ENCODE results near the gene CNDP1. TPM values are rescaled to one million over a fixed set of nuclear protein-coding genes. Genes with fewer than 3 reads are reported as not detected.

CNDP1 gene
- total RNA-seq, 1 donor from 2014 or later: not detected

DNA sequence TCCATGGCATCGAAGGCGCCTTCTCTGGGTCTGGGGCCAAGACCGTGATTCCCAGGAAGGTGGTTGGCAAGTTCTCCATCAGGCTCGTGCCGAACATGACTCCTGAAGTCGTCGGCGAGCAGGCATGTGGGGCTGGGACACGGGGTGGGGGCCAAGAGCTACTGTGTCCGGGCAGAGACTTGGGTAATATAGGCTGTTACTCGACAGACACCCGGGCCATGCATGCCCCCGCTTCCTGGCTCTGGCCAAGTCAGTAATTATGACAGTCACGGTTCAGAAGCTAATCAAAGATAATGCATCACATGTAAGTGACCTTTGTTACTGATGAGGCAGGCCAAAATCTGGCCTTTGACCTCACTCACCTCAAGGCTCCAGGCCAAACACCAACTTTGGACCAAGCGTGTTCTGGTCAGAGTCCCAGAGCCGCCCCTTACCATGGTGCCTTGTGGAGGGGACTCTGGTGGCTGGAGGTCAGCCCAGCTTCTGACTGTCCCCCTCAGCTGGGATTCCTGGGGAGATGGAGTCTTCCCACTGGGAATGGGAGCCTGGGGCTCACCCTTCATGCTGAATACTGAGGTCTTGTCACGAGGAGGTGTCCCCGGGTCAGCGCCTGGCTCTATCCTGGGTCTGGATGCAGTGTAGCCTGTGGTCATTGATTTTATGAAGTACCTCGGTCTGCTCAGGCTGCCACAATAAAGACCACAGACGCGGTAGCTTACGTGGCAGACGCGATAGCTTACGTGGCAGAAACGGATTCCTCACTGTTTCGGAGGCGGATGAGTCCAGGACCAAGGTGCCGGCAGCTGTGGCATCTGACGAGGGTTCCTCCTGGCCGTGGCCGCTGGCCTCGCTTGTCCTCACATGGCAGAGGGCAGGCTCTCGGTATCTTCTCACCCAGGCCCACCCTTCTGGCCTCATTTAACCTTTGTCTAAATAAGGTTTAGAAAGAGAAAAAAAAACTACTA, 17.7 kb upstream of the CNDP1 start:
- no peaks in the 10 kb centered on the region for H3K4me1 ChIP-seq (ENCODE audit: insufficient read depth, low read length)
- DNase-seq (ENCODE audit: low read depth) (no peak), FAIRE-seq (no peak)
- H3K4me2 ChIP-seq (ENCODE audit: low read length): no peak overlapping the region
- H3K27ac ChIP-seq (ENCODE audit: low read depth, low read length): no peak overlapping the region
- TF ChIP-seq, protein P1, sequence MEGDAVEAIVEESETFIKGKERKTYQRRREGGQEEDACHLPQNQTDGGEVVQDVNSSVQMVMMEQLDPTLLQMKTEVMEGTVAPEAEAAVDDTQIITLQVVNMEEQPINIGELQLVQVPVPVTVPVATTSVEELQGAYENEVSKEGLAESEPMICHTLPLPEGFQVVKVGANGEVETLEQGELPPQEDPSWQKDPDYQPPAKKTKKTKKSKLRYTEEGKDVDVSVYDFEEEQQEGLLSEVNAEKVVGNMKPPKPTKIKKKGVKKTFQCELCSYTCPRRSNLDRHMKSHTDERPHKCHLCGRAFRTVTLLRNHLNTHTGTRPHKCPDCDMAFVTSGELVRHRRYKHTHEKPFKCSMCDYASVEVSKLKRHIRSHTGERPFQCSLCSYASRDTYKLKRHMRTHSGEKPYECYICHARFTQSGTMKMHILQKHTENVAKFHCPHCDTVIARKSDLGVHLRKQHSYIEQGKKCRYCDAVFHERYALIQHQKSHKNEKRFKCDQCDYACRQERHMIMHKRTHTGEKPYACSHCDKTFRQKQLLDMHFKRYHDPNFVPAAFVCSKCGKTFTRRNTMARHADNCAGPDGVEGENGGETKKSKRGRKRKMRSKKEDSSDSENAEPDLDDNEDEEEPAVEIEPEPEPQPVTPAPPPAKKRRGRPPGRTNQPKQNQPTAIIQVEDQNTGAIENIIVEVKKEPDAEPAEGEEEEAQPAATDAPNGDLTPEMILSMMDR (IDR thresholded peaks at IDR 0.05; ENCODE audit: insufficient read depth, low read depth, low read length): no peak
- TF ChIP-seq EZH2 (IDR thresholded peaks at IDR 0.05; ENCODE audit: insufficient read depth, low read length): no peak
- no peaks in the 10 kb centered on the region for H3K79me2 ChIP-seq (ENCODE audit: insufficient read depth, low read length)
- no peak overlapping the region for H3K4me3 ChIP-seq (ENCODE audit: insufficient read depth, low read depth, low read length)
- H3K9ac ChIP-seq (ENCODE audit: low read length): no peak overlapping the region
- peaks cover 7% of the 10 kb centered on the region for H4K20me1 ChIP-seq (ENCODE audit: insufficient read depth, low read length)
- H3K36me3 ChIP-seq (ENCODE audit: insufficient read depth, low read length): peaks cover 5% of the 10 kb centered on the region
- H3K4me3 Mint-ChIP-seq (ENCODE audit: unreplicated experiment): no peak overlapping the region
- no peaks in the 10 kb centered on the region for H3K27me3 Mint-ChIP-seq (ENCODE audit: low read depth, unreplicated experiment)
- no peaks in the 10 kb centered on the region for H3K27me3 ChIP-seq (ENCODE audit: insufficient read depth, low read length)
- H3K9me3 Mint-ChIP-seq (ENCODE audit: unreplicated experiment): no peaks in the 10 kb centered on the region
- no peaks in the 10 kb centered on the region for H3K4me1 Mint-ChIP-seq (ENCODE audit: low read depth, unreplicated experiment)
- peaks cover 40% of the 10 kb centered on the region for H3K36me3 Mint-ChIP-seq (ENCODE audit: low read depth, unreplicated experiment)
- H3K27ac Mint-ChIP-seq (ENCODE audit: unreplicated experiment): no peak overlapping the region
- H2AFZ ChIP-seq (ENCODE audit: low read depth, low read length): no peak overlapping the region
- H3K9me3 ChIP-seq (ENCODE audit: insufficient read depth, low read depth, low read length): no peaks in the 10 kb centered on the region

DNA sequence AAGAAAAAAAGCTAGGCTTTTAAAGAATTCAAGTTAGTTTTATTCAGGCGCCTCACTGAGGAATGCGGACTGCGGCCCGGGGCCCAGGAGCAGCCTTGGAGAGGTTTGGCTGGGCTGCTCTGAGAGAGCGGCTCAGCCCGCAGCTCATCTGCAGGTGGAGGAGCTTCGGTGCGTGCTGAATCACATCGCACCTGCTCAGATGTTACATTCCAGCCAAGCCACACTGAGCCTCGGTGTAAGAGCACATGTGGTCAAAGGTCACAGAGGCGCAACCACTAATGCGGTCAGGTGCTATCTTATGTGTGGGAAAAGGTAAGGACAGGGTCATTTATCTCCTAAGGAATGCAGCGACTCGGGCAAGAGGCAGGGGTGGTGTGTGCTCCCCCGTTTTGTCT, 17.1 kb upstream of the CNDP1 start:
- Histone ChIP-seq H3K4me2 (ENCODE audit: low read length) (no peak overlapping the region), H4K20me1 (ENCODE audit: insufficient read depth, low read length) (peaks cover 7% of the 10 kb centered on the region), H3K4me3 (ENCODE audit: insufficient read depth, low read depth, low read length) (no peak overlapping the region), H3K4me1 (ENCODE audit: insufficient read depth, low read length) (no peaks in the 10 kb centered on the region), H2AFZ (ENCODE audit: low read depth, low read length) (no peak overlapping the region), H3K9ac (ENCODE audit: low read length) (no peak overlapping the region), H3K36me3 (ENCODE audit: insufficient read depth, low read length) (peaks cover 3% of the 10 kb centered on the region), H3K27me3 (ENCODE audit: insufficient read depth, low read length) (no peaks in the 10 kb centered on the region), H3K27ac (ENCODE audit: low read depth, low read length) (no peak overlapping the region), H3K9me3 (ENCODE audit: insufficient read depth, low read depth, low read length) (no peaks in the 10 kb centered on the region), H3K79me2 (ENCODE audit: insufficient read depth, low read length) (no peaks in the 10 kb centered on the region)
- H3K27ac Mint-ChIP-seq (ENCODE audit: unreplicated experiment): no peak overlapping the region
- no peaks in the 10 kb centered on the region for H3K27me3 Mint-ChIP-seq (ENCODE audit: low read depth, unreplicated experiment)
- H3K9me3 Mint-ChIP-seq (ENCODE audit: unreplicated experiment): no peaks in the 10 kb centered on the region
- H3K36me3 Mint-ChIP-seq (ENCODE audit: low read depth, unreplicated experiment): peaks cover 45% of the 10 kb centered on the region
- no peaks in the 10 kb centered on the region for H3K4me1 Mint-ChIP-seq (ENCODE audit: low read depth, unreplicated experiment)
- no peak overlapping the region for H3K4me3 Mint-ChIP-seq (ENCODE audit: unreplicated experiment)
- DNase-seq (ENCODE audit: low read depth) (no peak), FAIRE-seq (no peak)
- TF ChIP-seq, protein P1 (IDR thresholded peaks at IDR 0.05; ENCODE audit: insufficient read depth, low read depth, low read length): no peak
- TF ChIP-seq EZH2 (IDR thresholded peaks at IDR 0.05; ENCODE audit: insufficient read depth, low read length): no peak
